Measurements from ENCODE around the gene HOXC6.

DNA sequence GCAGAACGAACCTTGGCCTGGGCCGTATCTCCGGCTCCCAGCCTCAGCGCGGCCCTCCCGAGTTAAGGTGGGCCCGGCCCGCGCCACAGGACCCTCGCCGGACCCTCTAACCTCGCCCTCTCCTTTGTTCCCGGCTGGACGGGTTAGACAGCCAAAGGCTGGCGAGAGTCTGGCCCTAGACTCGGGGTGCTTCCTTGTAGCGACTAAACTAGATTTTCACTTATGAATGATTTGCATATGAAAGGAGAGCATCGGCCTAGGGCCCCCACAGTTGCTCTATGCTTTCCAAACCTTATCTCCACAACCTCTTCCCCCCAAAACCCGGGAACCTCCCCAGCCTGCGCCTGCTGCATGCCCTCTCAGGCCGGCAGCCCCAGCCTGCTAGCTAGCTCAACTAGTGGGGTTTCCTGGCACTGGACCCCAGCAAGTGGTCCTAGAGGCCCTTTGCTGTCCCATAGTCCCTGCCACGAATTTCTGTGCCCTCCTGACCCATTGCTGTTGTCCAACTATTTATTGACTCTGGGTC, 6.6 kb downstream of the HOXC6 start:
- TF ChIP-seq MEIS1 (CRISPR knock-in tag; IDR thresholded peaks at IDR 0.05; ENCODE audit: borderline replicate concordance) (no peak), SALL2 (tag by site-specific recombination; IDR thresholded peaks at IDR 0.05; ENCODE audit: borderline replicate concordance) (no peak)
- TF ChIP-seq, protein P1, sequence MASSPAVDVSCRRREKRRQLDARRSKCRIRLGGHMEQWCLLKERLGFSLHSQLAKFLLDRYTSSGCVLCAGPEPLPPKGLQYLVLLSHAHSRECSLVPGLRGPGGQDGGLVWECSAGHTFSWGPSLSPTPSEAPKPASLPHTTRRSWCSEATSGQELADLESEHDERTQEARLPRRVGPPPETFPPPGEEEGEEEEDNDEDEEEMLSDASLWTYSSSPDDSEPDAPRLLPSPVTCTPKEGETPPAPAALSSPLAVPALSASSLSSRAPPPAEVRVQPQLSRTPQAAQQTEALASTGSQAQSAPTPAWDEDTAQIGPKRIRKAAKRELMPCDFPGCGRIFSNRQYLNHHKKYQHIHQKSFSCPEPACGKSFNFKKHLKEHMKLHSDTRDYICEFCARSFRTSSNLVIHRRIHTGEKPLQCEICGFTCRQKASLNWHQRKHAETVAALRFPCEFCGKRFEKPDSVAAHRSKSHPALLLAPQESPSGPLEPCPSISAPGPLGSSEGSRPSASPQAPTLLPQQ (tag by site-specific recombination; IDR thresholded peaks at IDR 0.05), result no peak
